ENCODE measurements around the gene CEND1. TPM values are rescaled to one million over a fixed set of nuclear protein-coding genes. Genes with fewer than 3 reads are reported as not detected.
"Not testable (repeated sequence)": the region's sequence is repeated elsewhere in the genome, so short reads cannot be mapped to it uniquely, and the experiment has no call there.

Gene CEND1
- polyA plus RNA-seq, 1 donor from 2014 or later = 11.8 TPM

- H4K20me1 ChIP-seq (ENCODE audit: insufficient read depth) = no peaks in the 10 kb centered on the region
- H3K4me3 ChIP-seq (ENCODE audit: low read length) = no peak overlapping the region
- H3K36me3 ChIP-seq (ENCODE audit: insufficient read depth, low read length) = no peaks in the 10 kb centered on the region
- no peak overlapping the region for H2AFZ ChIP-seq (ENCODE audit: low read depth, low read length)
- no peaks in the 10 kb centered on the region for H3K27me3 ChIP-seq (ENCODE audit: insufficient read depth, low read depth, low read length)
- H3F3A ChIP-seq (ENCODE audit: insufficient read depth, low read length, poor library complexity, severe bottlenecking) = no peaks in the 10 kb centered on the region
- no peaks in the 10 kb centered on the region for H3K9me3 ChIP-seq (ENCODE audit: low read length)
- H3K79me2 ChIP-seq (replicated peaks; ENCODE audit: insufficient read depth, low read length) = no peaks in the 10 kb centered on the region
- H3K9me2 ChIP-seq (ENCODE audit: insufficient read depth, low read length) = no peaks in the 10 kb centered on the region
- H3K4me2 ChIP-seq (ENCODE audit: low read length) = no peak overlapping the region
- no peak for TF ChIP-seq REST (IDR thresholded peaks at IDR 0.05; ENCODE audit: borderline replicate concordance)
- TF ChIP-seq, protein P1, sequence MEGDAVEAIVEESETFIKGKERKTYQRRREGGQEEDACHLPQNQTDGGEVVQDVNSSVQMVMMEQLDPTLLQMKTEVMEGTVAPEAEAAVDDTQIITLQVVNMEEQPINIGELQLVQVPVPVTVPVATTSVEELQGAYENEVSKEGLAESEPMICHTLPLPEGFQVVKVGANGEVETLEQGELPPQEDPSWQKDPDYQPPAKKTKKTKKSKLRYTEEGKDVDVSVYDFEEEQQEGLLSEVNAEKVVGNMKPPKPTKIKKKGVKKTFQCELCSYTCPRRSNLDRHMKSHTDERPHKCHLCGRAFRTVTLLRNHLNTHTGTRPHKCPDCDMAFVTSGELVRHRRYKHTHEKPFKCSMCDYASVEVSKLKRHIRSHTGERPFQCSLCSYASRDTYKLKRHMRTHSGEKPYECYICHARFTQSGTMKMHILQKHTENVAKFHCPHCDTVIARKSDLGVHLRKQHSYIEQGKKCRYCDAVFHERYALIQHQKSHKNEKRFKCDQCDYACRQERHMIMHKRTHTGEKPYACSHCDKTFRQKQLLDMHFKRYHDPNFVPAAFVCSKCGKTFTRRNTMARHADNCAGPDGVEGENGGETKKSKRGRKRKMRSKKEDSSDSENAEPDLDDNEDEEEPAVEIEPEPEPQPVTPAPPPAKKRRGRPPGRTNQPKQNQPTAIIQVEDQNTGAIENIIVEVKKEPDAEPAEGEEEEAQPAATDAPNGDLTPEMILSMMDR (IDR thresholded peaks at IDR 0.05; ENCODE audit: poor library complexity, severe bottlenecking) = no peak
- no peak overlapping the region for H3K27ac ChIP-seq (ENCODE audit: low read length)
- no peak overlapping the region for H3K9ac ChIP-seq (ENCODE audit: low read length)
Measured at GRCh38 chr11:742156-742546, 47.7 kb downstream of the CEND1 start.

DNA sequence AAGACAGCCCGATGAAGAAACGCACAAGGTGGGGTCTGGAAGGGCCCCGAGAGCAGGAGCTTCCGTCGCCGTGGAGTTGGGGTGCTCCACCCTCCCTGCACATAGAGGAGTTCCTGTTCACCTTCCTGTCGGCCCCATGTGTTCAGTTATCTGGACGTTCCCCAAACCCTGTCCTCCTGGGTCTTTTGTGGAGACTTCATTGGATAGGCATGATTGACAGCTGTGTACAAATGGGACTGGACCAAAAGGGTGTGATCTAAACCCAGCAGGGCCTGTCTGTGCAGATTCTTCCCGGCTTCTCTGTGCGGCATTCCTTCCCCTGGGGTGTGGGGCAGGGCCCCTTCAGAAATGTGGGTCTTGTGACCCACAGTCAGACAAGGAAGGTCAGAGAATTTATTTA lies 52.0 kb downstream of the CEND1 start:
- H3K9me3 ChIP-seq (ENCODE audit: low read length); H3K4me2 ChIP-seq (ENCODE audit: low read length); H3K9me2 ChIP-seq (ENCODE audit: insufficient read depth, low read length); H3K9ac ChIP-seq (ENCODE audit: low read length); H4K20me1 ChIP-seq (ENCODE audit: insufficient read depth); H3K27ac ChIP-seq (ENCODE audit: low read length); H3F3A ChIP-seq (ENCODE audit: insufficient read depth, low read length, poor library complexity, severe bottlenecking); H3K27me3 ChIP-seq (ENCODE audit: insufficient read depth, low read depth, low read length); H3K4me3 ChIP-seq (ENCODE audit: low read length); H3K36me3 ChIP-seq (ENCODE audit: insufficient read depth, low read length); H2AFZ ChIP-seq (ENCODE audit: low read depth, low read length); H3K79me2 ChIP-seq (replicated peaks; ENCODE audit: insufficient read depth, low read length): not testable (repeated sequence)

DNA sequence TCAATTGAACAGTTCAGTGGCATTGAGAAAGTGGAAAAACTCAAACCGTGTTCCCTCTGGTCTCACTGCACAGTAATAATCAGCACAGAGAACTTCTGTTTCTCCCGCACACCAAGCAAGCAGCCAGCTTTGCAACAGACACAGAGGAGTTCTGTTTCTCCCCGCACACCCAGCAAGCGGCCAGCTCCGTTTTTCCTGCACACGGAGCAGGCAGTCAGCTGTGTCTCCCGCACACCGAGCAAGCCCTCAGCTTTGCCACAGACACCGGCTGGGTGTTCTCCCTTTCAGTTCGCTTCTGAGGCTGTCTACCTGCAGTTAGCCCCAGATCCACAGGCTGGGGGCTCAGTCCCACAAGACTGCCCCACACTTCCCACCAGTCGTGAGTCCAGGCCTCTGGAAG lies 52.5 kb downstream of the CEND1 start:
- Histone ChIP-seq H2AFZ (ENCODE audit: low read depth, low read length) (no peak overlapping the region), H3K4me3 (ENCODE audit: low read length) (no peak overlapping the region), H4K20me1 (ENCODE audit: insufficient read depth) (no peaks in the 10 kb centered on the region), H3K9me3 (ENCODE audit: low read length) (no peaks in the 10 kb centered on the region), H3F3A (ENCODE audit: insufficient read depth, low read length, poor library complexity, severe bottlenecking) (no peaks in the 10 kb centered on the region), H3K36me3 (ENCODE audit: insufficient read depth, low read length) (no peaks in the 10 kb centered on the region), H3K27ac (ENCODE audit: low read length) (no peak overlapping the region), H3K4me2 (ENCODE audit: low read length) (no peak overlapping the region), H3K9me2 (ENCODE audit: insufficient read depth, low read length) (no peaks in the 10 kb centered on the region), H3K9ac (ENCODE audit: low read length) (no peak overlapping the region), H3K27me3 (ENCODE audit: insufficient read depth, low read depth, low read length) (no peaks in the 10 kb centered on the region), H3K79me2 (replicated peaks; ENCODE audit: insufficient read depth, low read length) (no peaks in the 10 kb centered on the region)
- TF ChIP-seq TAF1 (IDR thresholded peaks at IDR 0.05; ENCODE audit: low read depth) = no peak
- TF ChIP-seq, protein P1 (IDR thresholded peaks at IDR 0.05; ENCODE audit: poor library complexity, severe bottlenecking) = no peak
- TF ChIP-seq EP300 (conservative IDR thresholded peaks at IDR 0.05; ENCODE audit: poor library complexity, severe bottlenecking) = no peak
- no peak for TF ChIP-seq POLR2AphosphoS5 (IDR thresholded peaks at IDR 0.05)
- TF ChIP-seq MXI1 (conservative IDR thresholded peaks at IDR 0.05; ENCODE audit: poor library complexity, severe bottlenecking) = no peak
- TF ChIP-seq EZH2 (IDR thresholded peaks at IDR 0.05; ENCODE audit: borderline replicate concordance, insufficient read depth, low read length, poor library complexity, severe bottlenecking) = no peak
- TF ChIP-seq RAD21 (conservative IDR thresholded peaks at IDR 0.05) = no peak
- TF ChIP-seq REST (IDR thresholded peaks at IDR 0.05; ENCODE audit: borderline replicate concordance) = no peak
- TF ChIP-seq SMC3 (conservative IDR thresholded peaks at IDR 0.05; ENCODE audit: poor library complexity) = no peak
